Astrocyte of the cerebellum (primary cell): ENCODE results near the gene ARHGAP42.

Source experiments
- DNase-seq: peaks from one replicate; pipeline ENCODE4 v3.0.0-alpha.2; 2011; ENCODE audit warnings: low read depth
- H3K4me3 ChIP-seq: 2 replicates; pipeline ENCODE4 v1.5.1; 2011; ENCODE audit warnings: mild to moderate bottlenecking, low read depth, low read length, moderate library complexity
- CTCF ChIP-seq: IDR thresholded peaks from 2 replicates; pipeline ENCODE4 v1.5.1; 2012; ENCODE audit warnings: low read length, low read depth, moderate library complexity, mild to moderate bottlenecking; ENCODE audit errors: missing control alignments
- in situ Hi-C: cut with HindIII; loops from 2 replicates; pipeline ENCODE4 v1.10.0; 2017; ENCODE audit warnings: low sequenced_read_pairs

The ARHGAP42 gene

GRCh38 chr11:100940111-100940510 is 253.0 kb downstream of the ARHGAP42 start:
- no peak for TF ChIP-seq CTCF
- DNase-seq = no peak
- in situ Hi-C loops = loop anchor here (25.0 kb wide), 1 partner anchor 253 kb away; the partner anchor contains the start of gene ARHGAP42
- H3K4me3 ChIP-seq = no peak overlapping the region

- no peak for DNase-seq
- H3K4me3 ChIP-seq = no peak overlapping the region
- in situ Hi-C loops = loop anchor here (25.0 kb wide), 1 partner anchor 254 kb away; the partner anchor contains the start of gene ARHGAP42
- no peak for TF ChIP-seq CTCF
These were observed 253.9 kb downstream of the ARHGAP42 start for GRCh38 chr11:100941033-100941432.

GRCh38 chr11:100942016-100942415 is 254.9 kb downstream of the ARHGAP42 start:
- no peak for DNase-seq
- in situ Hi-C loops = loop anchor here (25.0 kb wide), 1 partner anchor 255 kb away; the partner anchor contains the start of gene ARHGAP42
- no peak for TF ChIP-seq CTCF
- H3K4me3 ChIP-seq = no peak overlapping the region

GRCh38 chr11:100948936-100949335 is 261.8 kb downstream of the ARHGAP42 start:
- no peak overlapping the region for H3K4me3 ChIP-seq
- TF ChIP-seq CTCF = no peak
- no peak for DNase-seq
- in situ Hi-C loops = loop anchor here (25.0 kb wide), 1 partner anchor 262 kb away; the partner anchor contains the start of gene ARHGAP42

- TF ChIP-seq CTCF = no peak
- in situ Hi-C loops = loop anchor here (25.0 kb wide), 1 partner anchor 262 kb away; the partner anchor contains the start of gene ARHGAP42
- no peak overlapping the region for H3K4me3 ChIP-seq
- DNase-seq = no peak
These were observed 262.4 kb downstream of the ARHGAP42 start for GRCh38 chr11:100949443-100949842.

GRCh38 chr11:100955318-100955717 is 268.2 kb downstream of the ARHGAP42 start:
- TF ChIP-seq CTCF = no peak
- in situ Hi-C loops = no loop called here
- no peak for DNase-seq
- no peak overlapping the region for H3K4me3 ChIP-seq

GRCh38 chr11:100956351-100956750 is 269.3 kb downstream of the ARHGAP42 start:
- H3K4me3 ChIP-seq = no peak overlapping the region
- TF ChIP-seq CTCF = no peak
- no peak for DNase-seq
- in situ Hi-C loops = no loop called here
